GM21526 (cell line): Measurements from ENCODE around the gene ADGRL1.
"Not testable (repeated sequence)": the region's sequence is repeated elsewhere in the genome, so short reads cannot be mapped to it uniquely, and the experiment has no call there.

Experiments used
- ATAC-seq: cut with Tn5 transposase; IDR thresholded peaks from one replicate; pipeline ENCODE4 v1.9.1; 2021; ENCODE audit warnings: moderate library complexity; ENCODE audit not compliant: unreplicated experiment, low FRiP score

ADGRL1 gene

DNA sequence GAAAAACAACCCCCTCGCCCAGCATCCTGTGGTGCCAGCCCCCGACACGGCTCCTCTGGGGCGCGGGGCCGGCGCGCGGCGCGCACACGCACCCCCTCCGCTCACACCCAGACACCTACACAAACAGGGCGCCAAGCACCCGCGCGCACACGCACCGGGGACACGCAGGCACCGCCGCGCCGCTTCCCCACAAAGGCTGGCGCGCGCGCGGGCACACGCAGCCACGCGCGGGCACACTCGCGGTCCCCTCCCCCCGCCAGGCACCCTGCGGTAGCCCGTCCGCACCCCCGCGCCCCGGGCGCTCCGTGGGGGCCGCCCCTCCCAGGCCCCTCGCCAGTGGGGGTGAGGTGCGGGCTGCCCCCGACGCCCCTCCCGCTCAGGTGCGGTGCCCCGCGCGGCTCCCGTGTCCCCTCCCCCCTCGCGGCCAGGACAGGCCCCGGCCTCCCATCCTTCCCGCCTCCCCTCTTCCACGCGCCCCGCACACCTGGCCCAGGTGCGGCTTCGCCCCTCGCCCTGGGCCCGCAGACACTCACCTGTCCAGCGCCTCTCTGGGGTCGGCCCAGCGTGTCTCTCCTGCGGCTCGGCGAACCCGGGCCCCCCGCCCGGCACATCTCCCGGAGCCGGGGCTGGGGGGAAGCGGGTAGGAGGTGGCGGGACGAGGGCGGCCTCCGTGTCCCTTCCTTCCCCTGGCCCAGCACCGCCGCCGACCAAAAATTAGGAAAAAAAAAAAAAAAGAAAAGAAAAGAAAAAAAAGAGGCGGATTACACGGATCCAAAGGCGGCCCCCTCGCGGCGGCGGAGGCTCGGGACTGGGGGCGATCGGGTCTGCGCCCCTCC lies at the start of gene ADGRL1:
TSS of gene ADGRL1 (minus strand) at position 718 of the 836 bp plus-strand sequence. CDS start 22,567 bp downstream, outside the sequence.
- not testable (repeated sequence) for ATAC-seq

DNA sequence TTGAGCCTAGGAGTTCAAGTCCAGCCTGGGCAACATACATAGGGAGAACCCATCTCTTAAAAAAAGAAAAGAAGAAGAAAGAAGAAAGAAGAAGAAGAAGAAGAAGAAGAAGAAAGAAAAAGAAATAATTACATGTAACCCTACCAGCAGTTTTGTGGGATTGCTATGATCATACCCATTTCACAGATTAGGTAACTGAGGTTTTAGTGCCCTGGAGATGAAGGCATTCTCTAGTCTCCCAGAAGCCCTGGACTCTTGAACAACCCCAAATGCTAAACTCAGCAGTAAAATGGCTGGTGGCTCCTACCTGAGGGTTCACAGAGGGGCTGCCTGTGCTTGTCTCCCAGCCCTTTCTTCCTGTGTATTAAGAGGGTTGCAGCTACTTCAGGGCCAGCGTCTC lies 49.3 kb upstream of the ADGRL1 start:
- ATAC-seq = not testable (repeated sequence)

DNA sequence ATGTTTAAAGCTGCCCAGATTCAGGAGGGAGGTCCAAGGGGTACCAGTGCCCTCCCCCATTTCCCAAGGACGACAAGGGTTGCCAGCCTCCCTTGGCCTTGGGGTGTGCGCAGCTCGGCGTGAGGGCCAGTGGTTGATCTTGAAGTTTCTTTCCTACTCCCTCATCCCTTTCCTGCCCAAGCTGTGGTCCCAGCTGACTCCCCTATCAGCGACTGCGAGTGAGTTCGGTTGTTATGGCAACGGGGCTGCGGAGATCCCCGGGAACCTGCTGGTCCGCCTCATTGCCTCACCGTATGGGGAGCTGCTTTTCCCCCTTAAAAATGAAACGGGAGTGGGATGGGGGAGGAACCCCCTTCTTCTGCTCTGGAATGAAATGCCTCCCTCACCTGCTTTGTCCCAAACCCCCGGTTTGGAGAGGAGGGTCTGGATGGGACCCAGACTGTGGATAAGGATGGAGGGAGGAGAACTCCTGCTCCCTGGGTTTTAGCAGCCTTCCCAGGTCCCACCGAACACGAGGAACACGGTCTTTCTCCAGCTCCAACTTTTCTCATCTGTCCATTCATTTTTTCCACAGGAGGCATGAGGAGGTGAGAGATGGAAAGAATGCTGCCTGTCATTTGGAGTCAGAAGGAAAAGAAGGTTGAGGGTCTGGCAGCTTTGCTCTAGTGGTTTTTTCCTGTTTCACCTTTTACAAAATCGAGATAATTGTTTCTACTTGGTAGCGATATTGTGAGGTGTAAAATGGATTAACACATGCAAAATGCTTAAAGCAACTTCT lies 48.0 kb upstream of the ADGRL1 start:
- ATAC-seq = not testable (repeated sequence)

DNA sequence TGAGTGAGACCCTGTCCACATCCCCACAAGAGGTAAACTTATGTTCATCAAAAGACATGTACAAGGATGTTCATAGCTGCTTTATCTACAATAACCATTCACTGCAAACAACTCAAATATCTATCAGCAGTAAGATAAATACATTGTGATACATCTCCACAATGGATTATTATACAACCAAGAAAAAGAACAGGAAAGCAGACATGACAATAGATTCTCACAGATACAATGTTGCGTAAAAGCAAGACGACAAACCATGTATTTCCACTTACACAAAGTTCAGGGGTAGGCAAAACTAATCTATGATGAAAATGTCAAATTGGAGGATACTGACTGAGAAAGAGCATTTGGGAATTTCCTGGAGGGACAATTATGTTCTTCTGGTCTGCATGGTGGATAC lies 46.2 kb upstream of the ADGRL1 start:
- ATAC-seq = not testable (repeated sequence)

DNA sequence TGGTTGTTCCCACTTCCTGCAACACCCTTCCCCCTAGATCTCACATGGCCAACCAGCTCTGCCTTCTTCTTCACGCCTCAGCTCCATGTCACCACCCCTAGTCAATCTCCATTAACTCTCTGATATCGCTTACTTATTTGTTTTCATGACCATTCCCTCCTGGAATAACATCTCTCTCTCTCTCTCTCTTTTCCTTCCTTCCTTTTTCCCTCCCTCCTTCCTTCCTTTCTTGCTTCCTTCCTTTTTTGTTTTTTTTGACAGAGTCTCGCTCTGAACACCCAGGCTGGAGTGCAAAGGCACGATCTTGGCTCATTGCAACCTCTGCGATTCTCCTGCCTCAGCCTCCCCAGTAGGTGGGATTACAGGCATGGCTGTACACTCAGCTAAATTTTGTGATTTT lies 44.9 kb upstream of the ADGRL1 start:
- ATAC-seq = no peak

DNA sequence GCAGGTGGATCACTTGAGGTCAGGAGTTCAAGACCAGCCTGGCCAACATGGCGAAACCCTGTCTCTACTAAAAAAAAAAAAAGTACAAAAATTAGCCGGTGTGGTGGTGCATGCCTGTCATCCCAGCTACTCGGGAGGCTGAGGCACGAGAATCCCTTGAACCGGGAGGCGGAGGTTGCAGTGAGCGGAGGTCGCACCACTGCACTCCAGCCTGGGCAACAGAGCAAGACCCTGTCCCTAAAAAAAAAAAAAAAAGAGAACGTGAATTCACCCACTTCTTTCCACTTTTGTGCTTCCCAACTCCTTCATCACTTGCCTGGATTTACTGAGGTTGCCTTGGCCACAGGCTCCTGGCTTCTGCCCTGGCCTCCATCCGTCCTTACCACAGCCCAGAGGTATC lies 44.3 kb upstream of the ADGRL1 start:
- not testable (repeated sequence) for ATAC-seq

DNA sequence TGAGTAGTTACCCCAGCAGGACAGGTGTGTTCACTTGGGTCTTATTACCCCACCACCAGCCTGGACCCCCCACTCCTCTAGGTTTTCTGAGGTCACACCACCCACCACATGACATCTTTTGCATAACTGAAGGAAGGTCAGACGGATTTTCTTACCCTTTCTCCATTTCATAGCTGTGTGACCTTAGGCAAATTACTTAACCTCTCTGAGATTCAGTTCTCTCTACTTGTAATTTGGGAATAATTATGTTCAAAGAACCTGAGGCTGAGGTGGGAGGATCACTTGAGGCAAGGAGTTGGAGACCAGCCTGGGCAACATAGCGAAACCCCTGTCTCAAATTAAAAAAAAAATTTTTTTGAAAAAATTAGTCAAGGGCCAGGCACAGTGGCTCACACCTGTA lies 43.9 kb upstream of the ADGRL1 start:
- ATAC-seq = not testable (repeated sequence)

DNA sequence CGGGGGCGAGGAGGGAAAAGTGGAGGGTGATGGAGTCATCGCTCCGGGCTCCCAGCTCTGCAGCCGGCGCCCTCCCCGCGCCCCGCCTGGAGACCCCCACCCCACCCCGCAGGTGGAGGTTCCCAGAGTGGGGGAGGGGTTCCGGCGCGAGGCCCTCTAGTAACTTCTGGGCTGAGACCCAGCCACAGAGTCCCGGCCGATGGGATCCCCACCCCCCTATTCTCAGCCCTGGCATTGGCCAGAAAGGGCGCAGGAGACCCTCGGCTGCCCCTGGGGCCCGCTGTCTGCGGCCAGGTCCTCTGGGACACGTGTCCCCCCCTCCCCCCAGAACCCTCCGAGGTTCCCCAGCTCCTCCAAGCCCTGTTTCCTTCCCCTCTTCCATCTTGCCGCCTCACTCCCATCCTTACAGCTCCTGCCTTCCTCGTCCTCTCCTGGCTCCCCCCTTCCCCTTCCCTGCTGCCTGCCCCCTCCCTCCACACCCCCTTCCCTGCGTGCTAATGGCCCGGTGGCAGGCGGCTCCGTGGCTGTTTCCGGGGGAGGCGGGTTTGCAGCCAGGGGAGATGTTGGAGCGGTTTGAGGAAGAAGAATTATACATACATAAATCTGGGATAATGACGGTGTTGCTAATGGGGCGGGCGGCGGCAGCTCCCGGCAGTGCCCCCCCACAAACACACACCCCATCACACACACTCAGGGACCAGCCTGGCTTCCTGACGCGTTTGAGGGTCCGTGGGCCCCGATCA lies 43.2 kb upstream of the ADGRL1 start:
- ATAC-seq = not testable (repeated sequence)

DNA sequence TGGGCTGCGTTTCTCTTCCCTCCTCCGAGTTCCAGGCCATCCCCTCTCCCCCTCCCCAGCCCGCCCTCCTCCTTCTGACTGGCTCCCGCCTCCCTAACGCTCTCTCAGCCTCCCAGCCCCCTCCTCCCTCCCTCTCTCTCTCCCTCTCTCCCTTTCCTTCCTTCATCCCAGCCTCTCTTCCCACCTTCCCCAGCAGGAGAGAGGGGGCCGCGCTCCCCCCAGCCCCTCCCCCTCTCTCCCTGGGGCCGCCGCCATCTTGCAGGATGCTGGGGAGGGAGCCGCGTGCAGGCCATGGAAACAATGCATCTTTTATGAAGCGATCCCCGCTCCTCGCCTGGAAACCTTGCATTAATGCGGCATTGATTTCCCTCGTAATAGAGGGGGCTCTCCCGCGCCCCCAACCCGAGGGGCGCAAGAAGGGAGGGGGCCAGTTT lies 42.6 kb upstream of the ADGRL1 start:
- ATAC-seq = no peak

DNA sequence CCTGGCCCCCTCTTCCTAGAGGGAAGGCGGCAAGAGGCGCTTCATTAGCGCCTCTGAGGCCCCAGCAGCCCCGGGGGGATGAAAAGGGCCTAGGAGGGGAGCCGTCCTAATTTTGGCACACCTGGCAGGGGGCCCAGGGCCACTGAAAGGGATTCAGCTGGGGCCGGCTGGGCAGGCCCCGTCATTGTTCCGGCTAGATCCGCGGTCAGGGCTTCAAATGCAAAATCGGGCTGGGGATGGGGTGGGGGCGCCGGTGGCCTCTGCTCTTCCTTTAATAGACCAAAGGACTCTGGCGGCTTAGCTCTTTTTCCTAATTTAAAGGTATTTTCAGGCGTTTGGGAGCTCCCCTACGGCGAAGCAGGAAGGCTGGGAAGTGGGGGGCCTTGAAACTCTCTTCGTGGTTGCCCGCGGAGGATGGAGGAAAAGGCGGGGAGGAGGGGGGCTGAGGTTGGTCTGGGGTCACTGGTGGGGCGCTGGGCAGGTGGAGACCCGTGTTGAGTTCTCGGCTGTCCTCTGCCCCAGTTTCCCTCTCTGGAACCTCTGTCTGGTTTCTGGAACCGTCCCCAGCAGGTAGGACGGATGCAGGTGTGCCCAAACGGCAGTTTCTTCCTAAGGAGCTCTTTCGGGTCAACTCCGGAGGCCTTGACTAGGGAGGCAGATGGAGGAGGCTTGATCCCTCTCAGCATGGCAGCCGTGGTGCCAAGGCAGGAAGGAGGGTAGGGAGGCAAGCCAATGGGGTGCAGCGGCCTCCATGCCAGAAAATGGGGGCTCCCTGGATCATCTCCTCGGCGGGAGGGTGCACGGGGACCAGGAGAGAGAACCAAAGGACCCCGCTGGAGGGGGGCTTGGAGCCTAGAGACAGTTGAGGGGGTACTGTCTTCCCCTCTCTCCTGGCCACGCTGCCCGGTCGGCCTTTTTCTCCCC lies 41.8 kb upstream of the ADGRL1 start:
- not testable (repeated sequence) for ATAC-seq

DNA sequence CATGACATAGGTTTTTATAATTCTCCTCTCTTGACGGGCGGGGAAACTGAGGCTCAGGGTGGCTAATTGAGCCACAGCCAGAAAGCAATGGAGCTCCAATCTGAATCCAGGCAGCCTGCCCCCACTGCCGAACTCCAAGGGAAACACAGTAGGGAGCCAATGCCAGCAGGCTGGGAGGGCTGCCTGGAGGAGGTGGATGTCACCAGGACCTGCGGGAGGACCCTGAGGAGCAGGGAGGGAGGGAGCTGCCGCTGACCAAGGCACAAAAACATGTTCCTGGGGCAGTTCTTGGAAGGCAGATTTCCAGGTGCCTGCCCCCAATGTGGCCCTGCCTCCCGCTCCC lies 41.2 kb upstream of the ADGRL1 start:
- not testable (repeated sequence) for ATAC-seq

DNA sequence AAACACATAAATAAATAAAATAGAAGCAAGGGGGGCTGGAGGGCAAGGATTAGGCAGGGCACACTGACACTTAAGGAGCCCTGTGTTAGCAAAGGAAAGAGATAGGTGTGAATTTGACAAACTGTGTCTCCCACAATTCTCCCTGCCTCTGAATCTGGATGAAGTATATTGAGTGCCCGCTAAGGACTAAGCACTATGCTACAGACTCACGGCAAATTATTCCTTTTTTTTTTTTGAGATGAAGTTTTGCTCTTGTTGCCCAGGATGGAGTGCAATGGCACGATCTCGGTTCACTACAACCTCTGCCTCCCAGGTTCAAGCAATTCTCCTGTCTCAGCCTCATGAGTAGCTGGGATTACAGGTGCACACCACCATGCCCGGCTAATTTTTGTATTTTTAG lies 38.4 kb upstream of the ADGRL1 start:
- ATAC-seq = not testable (repeated sequence)

DNA sequence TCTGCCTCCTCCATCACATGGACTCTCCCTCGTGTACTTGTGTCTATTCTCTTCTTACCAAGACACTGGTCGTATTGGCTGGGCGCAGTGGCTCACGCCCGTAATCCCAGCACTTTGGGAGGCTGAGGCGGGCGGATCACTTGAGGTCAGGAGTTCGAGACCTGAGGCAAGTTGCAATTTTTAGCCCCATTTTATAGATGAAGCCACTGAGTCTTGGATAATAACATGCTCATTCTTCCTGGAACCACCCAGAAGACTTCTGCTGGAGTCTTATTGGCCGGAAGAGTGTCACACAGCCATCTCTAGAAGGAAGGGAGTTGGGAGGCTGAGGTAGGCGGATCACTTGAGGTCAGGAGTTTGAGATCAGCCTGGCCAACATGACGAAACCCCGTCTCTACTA lies 37.7 kb upstream of the ADGRL1 start:
- not testable (repeated sequence) for ATAC-seq

DNA sequence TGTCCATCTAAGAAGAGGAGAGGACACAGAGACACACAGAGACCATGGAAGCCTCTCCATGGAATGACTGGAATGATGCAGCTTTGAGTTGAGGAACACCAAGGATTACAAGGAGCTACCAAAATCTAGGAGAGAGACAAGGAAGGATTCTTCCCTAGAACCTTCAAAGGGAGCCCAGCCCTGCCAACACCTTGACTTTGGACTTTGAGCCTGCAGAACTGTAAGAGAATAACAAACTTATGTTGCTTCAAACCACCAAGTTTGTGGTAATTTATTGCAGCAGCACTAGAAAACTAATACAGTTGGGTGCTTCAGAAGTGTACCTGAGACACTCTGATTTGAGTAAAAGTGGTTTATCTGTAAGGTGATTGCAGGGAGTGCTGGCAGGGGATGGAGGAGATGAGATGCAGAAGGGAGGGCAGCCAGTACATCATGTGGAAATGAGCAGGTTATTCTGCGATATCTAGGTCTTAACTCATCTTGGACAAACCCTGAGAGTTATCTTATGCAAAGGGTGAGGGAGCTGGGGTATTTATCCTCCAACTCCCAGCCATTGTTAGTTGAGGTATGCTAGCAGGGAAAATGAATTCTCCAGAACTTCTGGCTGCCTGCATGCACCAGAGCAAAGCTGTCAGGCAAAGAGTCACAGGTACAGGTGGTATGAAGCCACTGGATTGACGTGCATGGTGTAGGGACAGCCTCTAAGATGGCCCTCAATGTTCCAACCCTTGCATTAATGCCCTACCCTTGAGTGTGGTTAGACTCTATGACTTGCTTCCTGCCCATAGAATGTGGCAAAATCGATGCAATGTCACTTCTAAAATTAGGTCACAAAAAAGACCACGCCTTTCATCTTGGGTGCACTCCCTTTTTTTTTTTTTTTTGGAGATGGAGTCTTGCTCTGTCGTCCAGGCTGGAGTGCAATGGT lies 31.3 kb upstream of the ADGRL1 start:
- ATAC-seq = no peak

DNA sequence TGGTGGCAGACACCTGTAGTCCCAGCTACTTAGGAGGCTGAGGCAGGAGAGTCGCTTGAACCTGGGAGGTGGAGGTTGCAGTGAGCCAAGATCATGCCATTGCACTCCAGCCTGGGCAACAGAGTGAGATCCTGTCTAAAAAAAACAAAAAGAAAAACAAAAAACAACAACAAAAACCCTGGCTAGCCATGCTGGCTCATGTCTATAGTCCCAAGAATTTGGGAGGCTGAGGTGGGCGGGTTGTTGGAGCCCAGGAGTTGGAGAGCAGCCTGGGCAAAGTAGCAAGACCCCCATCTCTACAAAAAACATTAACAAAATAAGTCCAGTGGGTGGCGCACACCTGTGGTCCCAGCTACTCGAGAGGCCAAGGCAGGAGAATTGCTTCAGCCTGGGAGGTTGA lies 27.0 kb upstream of the ADGRL1 start:
- not testable (repeated sequence) for ATAC-seq

DNA sequence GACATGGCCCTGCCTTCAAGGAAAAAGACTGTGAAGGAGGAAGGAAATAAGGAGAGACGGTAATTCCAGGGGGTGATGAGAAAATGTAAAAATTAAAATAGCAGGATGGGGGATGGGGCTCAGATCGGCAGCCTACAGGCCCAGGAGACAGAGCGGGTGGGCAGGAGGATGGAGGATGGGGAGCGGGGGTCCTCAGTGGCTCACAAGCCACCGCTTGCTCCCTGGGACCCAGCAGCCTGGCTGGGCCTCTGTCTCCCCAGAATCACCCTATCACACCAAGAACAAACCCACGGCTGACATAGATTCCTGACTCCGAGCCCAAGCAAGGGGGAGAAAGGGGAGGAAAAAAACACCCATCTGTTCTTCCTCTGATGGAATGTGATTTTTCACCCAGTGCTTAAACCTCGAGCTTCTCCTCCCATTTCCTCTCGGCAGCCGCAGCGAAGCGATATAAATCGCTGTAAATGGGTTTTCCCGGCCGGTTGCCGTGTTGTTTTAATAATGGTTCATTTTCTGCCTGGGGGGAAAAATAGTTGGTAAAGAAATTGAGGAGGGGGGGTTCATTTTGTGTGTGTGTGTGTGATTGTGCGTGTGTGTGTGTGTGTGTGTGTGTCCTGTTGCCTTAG lies 22.6 kb upstream of the ADGRL1 start:
- not testable (repeated sequence) for ATAC-seq

DNA sequence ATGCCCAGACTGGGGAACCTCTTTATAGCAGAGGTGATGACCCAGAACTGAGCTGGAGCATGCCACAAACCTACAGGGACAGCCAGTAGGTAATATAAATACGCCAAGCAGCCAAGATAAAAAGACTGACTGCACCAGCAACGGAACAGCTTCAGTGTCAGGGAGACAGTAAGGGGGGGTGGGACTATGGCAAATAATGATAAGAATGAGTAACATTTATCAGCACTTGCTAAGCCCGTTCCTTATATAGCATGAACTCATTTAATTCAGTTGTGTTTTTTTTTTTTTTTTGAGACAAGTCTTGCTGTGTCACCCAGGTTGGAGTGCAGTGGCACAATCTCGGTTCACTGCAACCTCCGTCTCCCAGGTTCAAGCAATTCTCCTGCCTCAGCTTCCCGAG lies 20.5 kb upstream of the ADGRL1 start:
- ATAC-seq = not testable (repeated sequence)

DNA sequence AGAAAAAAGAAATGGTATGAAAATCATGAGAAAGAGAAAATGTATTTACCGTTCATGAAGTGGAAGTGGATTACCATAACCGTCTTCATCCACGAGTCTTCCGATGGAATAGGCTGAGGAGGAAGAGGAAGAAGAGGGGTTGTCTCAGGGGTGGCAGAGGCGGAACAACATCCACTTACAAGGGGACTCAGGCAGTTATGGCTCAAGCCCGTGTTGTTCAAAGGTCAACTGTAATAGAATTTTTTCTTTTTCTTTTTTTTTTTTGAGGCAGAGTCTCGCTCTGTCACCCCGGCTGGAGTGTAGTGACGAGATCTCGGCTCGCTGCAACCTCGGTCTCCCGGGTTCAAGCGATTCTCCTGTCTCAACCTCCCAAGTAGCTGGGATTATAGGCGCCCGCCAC lies 16.9 kb upstream of the ADGRL1 start:
- ATAC-seq = no peak
